ENCODE measurements around the gene CLSTN1. TPM values are rescaled to one million over a fixed set of nuclear protein-coding genes. Genes with fewer than 3 reads are reported as not detected.
A peak's percentile ranks its signal among the peaks of the same experiment; 100 is the strongest.

CLSTN1 gene
- total and polyA plus RNA-seq, 2 donors (not counting 1 experiment from before 2014, with no cell fraction given) = 34.9 to 81.4 TPM

- peaks cover 39% of the 10 kb centered on the region for H3K4me1 Mint-ChIP-seq
- ChIA-PET POLR2A (no interaction called here), CTCF (no interaction called here)
- Histone ChIP-seq H4K20me1 (ENCODE audit: control insufficient read depth, insufficient read depth, low read length, poor library complexity, severe bottlenecking) (peaks cover 32% of the 10 kb centered on the region), H3K79me2 (ENCODE audit: control insufficient read depth, insufficient read depth, low read length) (peaks cover 23% of the 10 kb centered on the region), H3K36me3 (replicated peaks in 1 of 2; ENCODE audit: control extremely low read depth in 1 of 2, control insufficient read depth in 1 of 2, extremely low read depth in 1 of 2, insufficient read depth in 2 of 2, low read length in 1 of 2) (no peaks in the 10 kb centered on the region), H3K27ac (ENCODE audit: low read length in 2 of 2) (peak overlapping the region; percentile 47 to 73), H3K4me1 (ENCODE audit: control insufficient read depth in 2 of 2, insufficient read depth in 2 of 2, low read length in 2 of 2) (peaks cover 38 to 39% of the 10 kb centered on the region in 2 donors), H3K4me2 (replicated peaks; ENCODE audit: low read depth, low read length, poor library complexity, severe bottlenecking) (peak overlapping the region; percentile 97), H3K9ac (ENCODE audit: low read length) (peak overlapping the region; percentile 72), H2AFZ (ENCODE audit: insufficient read depth, low read depth, low read length, poor library complexity, severe bottlenecking) (peak overlapping the region; percentile 98), H3K9me3 (ENCODE audit: control extremely low read depth in 1 of 3, control insufficient read depth in 2 of 3, insufficient read depth in 1 of 3, low read length in 2 of 3) (peaks cover 0 to 5% (median 0%) of the 10 kb centered on the region in 3 donors), H3K27me3 (replicated peaks in 1 of 4; ENCODE audit: control extremely low read depth in 1 of 4, control insufficient read depth in 3 of 4, insufficient read depth in 4 of 4, low read length in 3 of 4) (no peaks in the 10 kb centered on the region), H3K4me3 (ENCODE audit: control extremely low read depth in 1 of 5, extremely low read depth in 1 of 5, insufficient read depth in 1 of 5, low read depth in 2 of 5, low read length in 4 of 5) (peak overlapping the region in 4 of 5 experiments; percentile 63 to 86 (median 66))
- no peaks in the 10 kb centered on the region for H3K9me3 Mint-ChIP-seq (ENCODE audit: insufficient read depth)
- WGBS (ENCODE audit: insufficient coverage) = 48% methylated on average over 7 of the region's 12 CpGs
- peak overlapping the region; percentile 85 for H3K4me3 Mint-ChIP-seq
- TF ChIP-seq CTCF (IDR thresholded peaks at IDR 0.05) = no peak
- TF ChIP-seq EZH2 (IDR thresholded peaks at IDR 0.05; ENCODE audit: borderline replicate concordance, insufficient read depth, low read depth, low read length, poor library complexity, severe bottlenecking) = no peak
- peak overlapping the region; percentile 88 for H3K27ac Mint-ChIP-seq
- no peaks in the 10 kb centered on the region for H3K27me3 Mint-ChIP-seq
- intact Hi-C loops (cut with micrococcal nuclease) = loop anchor here (1.0 to 5.0 kb wide), 6 partner anchors 26 to 870 kb away; partner anchors contain the start of genes H6PD, SLC25A33 and TMEM201
- ATAC-seq (ENCODE audit: low read depth) (no peak), DNase-seq (no peak)
Measured at GRCh38 chr1:9824702-9825089, 931 bp upstream of the CLSTN1 start.

GRCh38 chr1:9823693-9823942 is 147 bp downstream of the CLSTN1 start:
- ChIA-PET CTCF (interaction anchor here (1.0 kb wide), 2 partner anchors 27 to 197 kb away, joined by 3 to 4 read pairs; no protein-coding TSS in a partner anchor), POLR2A (interaction anchor here (0.7 kb wide), 1 partner anchor 179 kb away, joined by 7 read pairs; no protein-coding TSS in a partner anchor)
- H3K27me3 ChIP-seq (replicated peaks in 1 of 4; ENCODE audit: control extremely low read depth in 1 of 4, control insufficient read depth in 3 of 4, insufficient read depth in 4 of 4, low read length in 3 of 4) = no peaks in the 10 kb centered on the region
- H3K9me3 ChIP-seq (ENCODE audit: control extremely low read depth in 1 of 3, control insufficient read depth in 2 of 3, insufficient read depth in 1 of 3, low read length in 2 of 3) = peaks cover 0 to 5% (median 0%) of the 10 kb centered on the region in 3 donors
- H3K9ac ChIP-seq (ENCODE audit: low read length) = peak overlapping the region; percentile 77
- under 1% methylated on average over 40 of the region's 40 CpGs for WGBS (ENCODE audit: insufficient coverage)
- peak overlapping the region; percentile 98 for H2AFZ ChIP-seq (ENCODE audit: insufficient read depth, low read depth, low read length, poor library complexity, severe bottlenecking)
- ATAC-seq (ENCODE audit: low read depth) = peak; percentile 13
- TF ChIP-seq CTCF (IDR thresholded peaks at IDR 0.05) (no peak), EZH2 (IDR thresholded peaks at IDR 0.05; ENCODE audit: borderline replicate concordance, insufficient read depth, low read depth, low read length, poor library complexity, severe bottlenecking) (no peak)
- no peak for DNase-seq
- H3K4me3 ChIP-seq (ENCODE audit: control extremely low read depth in 1 of 5, extremely low read depth in 1 of 5, insufficient read depth in 1 of 5, low read depth in 2 of 5, low read length in 4 of 5) = peak overlapping the region in 4 of 5 experiments; percentile 71 to 86 (median 79)
- H4K20me1 ChIP-seq (ENCODE audit: control insufficient read depth, insufficient read depth, low read length, poor library complexity, severe bottlenecking) = peaks cover 32% of the 10 kb centered on the region
- intact Hi-C loops (cut with micrococcal nuclease) = loop anchor here (2.0 to 5.0 kb wide), 2 partner anchors 39 to 44 kb away; no protein-coding TSS in a partner anchor
- Mint-ChIP-seq H3K9me3 (ENCODE audit: insufficient read depth) (no peaks in the 10 kb centered on the region), H3K27ac (peak overlapping the region; percentile 70), H3K4me3 (peak overlapping the region; percentile 73), H3K27me3 (no peaks in the 10 kb centered on the region), H3K4me1 (peaks cover 44% of the 10 kb centered on the region)
- peaks cover 34% of the 10 kb centered on the region for H3K79me2 ChIP-seq (ENCODE audit: control insufficient read depth, insufficient read depth, low read length)
- H3K36me3 ChIP-seq (replicated peaks in 1 of 2; ENCODE audit: control extremely low read depth in 1 of 2, control insufficient read depth in 1 of 2, extremely low read depth in 1 of 2, insufficient read depth in 2 of 2, low read length in 1 of 2) = no peaks in the 10 kb centered on the region
- H3K4me1 ChIP-seq (ENCODE audit: control insufficient read depth in 2 of 2, insufficient read depth in 2 of 2, low read length in 2 of 2) = peaks cover 38 to 39% of the 10 kb centered on the region in 2 donors
- peak overlapping the region; percentile 97 for H3K4me2 ChIP-seq (replicated peaks; ENCODE audit: low read depth, low read length, poor library complexity, severe bottlenecking)
- H3K27ac ChIP-seq (ENCODE audit: low read length in 2 of 2) = no peak overlapping the region

Data from B cell (primary cell).